Lung (tissue), 12 donors: Measurements from ENCODE around the gene RSPO4. TPM values are rescaled to one million over a fixed set of nuclear protein-coding genes. Genes with fewer than 3 reads are reported as not detected.

Experiments
- ATAC-seq: fragments of 200-7000 bp; cut with Tn5 transposase; one replicate; pipeline ENCODE4 v1.9.1; 2020; ENCODE audit warnings: moderate number of reproducible peaks; ENCODE audit not compliant: insufficient read depth, low FRiP score
- DNase-seq, 3 donors: peaks; one replicate each; pipeline ENCODE4 v3.0.0-alpha.2; 2013 to 2017
- H3K27ac ChIP-seq, 2 donors: one replicate each; pipeline ENCODE4 v1.5.1; 2013; ENCODE audit warnings: mild to moderate bottlenecking in 2 of 2, moderate library complexity in 2 of 2, control low read depth in 1 of 2, inconsistent platforms in 1 of 2, low read depth in 1 of 2, low read length in 1 of 2
- H3K27me3 ChIP-seq, 3 donors: one replicate each; pipeline ENCODE4 v1.5.1; 2013; ENCODE audit warnings: low read length in 2 of 3; ENCODE audit not compliant: control insufficient read depth in 3 of 3, insufficient read depth in 3 of 3
- H3K36me3 ChIP-seq, 4 donors: one replicate each; pipeline ENCODE4 v1.5.1; 2013; ENCODE audit warnings: low read length in 4 of 4, mild to moderate bottlenecking in 1 of 4, moderate library complexity in 1 of 4; ENCODE audit not compliant: control insufficient read depth in 4 of 4, insufficient read depth in 4 of 4
- H3K4me1 ChIP-seq, 5 donors: one replicate each; pipeline ENCODE4 v1.5.1; 2013; ENCODE audit warnings: low read length in 5 of 5, mild to moderate bottlenecking in 2 of 5, moderate library complexity in 1 of 5; ENCODE audit not compliant: control insufficient read depth in 5 of 5, insufficient read depth in 5 of 5
- H3K4me3 ChIP-seq: one replicate; pipeline ENCODE4 v1.5.1; 2013; ENCODE audit warnings: mild to moderate bottlenecking, control low read depth, moderate library complexity
- H3K9ac ChIP-seq, 2 donors: one replicate each; pipeline ENCODE4 v1.5.1; 2013; ENCODE audit warnings: low read length in 2 of 2, control low read depth in 1 of 2; ENCODE audit not compliant: insufficient read depth in 1 of 2
- H3K9me3 ChIP-seq, 4 donors: one replicate each; pipeline ENCODE4 v1.5.1; 2013; ENCODE audit warnings: low read length in 3 of 4, mild to moderate bottlenecking in 1 of 4, moderate library complexity in 1 of 4; ENCODE audit not compliant: control insufficient read depth in 4 of 4, insufficient read depth in 3 of 4
- CTCF ChIP-seq: IDR thresholded peaks from 2 replicates; pipeline ENCODE4 v1.5.1; 2012; ENCODE audit warnings: mild to moderate bottlenecking; ENCODE audit errors: control extremely low read depth, extremely low read depth
- WGBS, 2 donors: extraction: QIAGEN DNeasy Blood & Tissue Kit; methylation state at CpG; one replicate each; pipeline ENCODE4 v1.1.7; 2013; 5-methylcytosine and 5-hydroxymethylcytosine counted together
- polyA plus RNA-seq, 2 donors: library from polyadenylated mRNA; stranded (reverse); fragments of 200-250 nt; gene quantifications; one replicate each; pipeline ENCODE4 v1.2.1, GENCODE V29; 2013
- total RNA-seq, 2 donors: library from RNA; depleted of rRNA in 1 of 2; stranded (reverse); fragments of >200 nt in 1 of 2; gene quantifications; one replicate each; pipeline ENCODE4 v1.2.1, GENCODE V29; 2014 to 2021
- donor health status: control.
- donor health status: control.
- donor health status: Bipolar disorder and iron deficiency.
- donor health status: healthy.
- donor health status: DM: yes; HTN: yes; CAD: no.

Gene RSPO4
- total and polyA plus RNA-seq, 4 donors = 1.00 to 7.4 (median 2.5) TPM

- H3K27ac ChIP-seq = no peak overlapping the region
- no peak for TF ChIP-seq CTCF
- H3K36me3 ChIP-seq = no peaks in the 10 kb centered on the region
- H3K4me3 ChIP-seq = no peak overlapping the region
- peaks cover 0 to 3% (median 0%) of the 10 kb centered on the region in 5 donors for H3K4me1 ChIP-seq
- no peak for DNase-seq
- H3K9ac ChIP-seq = no peak overlapping the region
- 79 to 82% methylated on average over 21 of the region's 21 CpGs for WGBS, 2 donors
- no peaks in the 10 kb centered on the region for H3K9me3 ChIP-seq
- ATAC-seq = no peak
- H3K27me3 ChIP-seq = peaks cover 0 to 3% (median 2%) of the 10 kb centered on the region in 3 donors
Observed at GRCh38 chr20:951384-952169, 50.5 kb downstream of the RSPO4 start.

GRCh38 chr20:949717-950116 lies 52.4 kb downstream of the RSPO4 start:
- Histone ChIP-seq H3K4me1 (no peaks in the 10 kb centered on the region), H3K27ac (no peak overlapping the region), H3K27me3 (peaks cover 0 to 2% (median 0%) of the 10 kb centered on the region in 3 donors), H3K9me3 (no peaks in the 10 kb centered on the region), H3K9ac (no peak overlapping the region), H3K36me3 (no peaks in the 10 kb centered on the region), H3K4me3 (no peak overlapping the region)
- ATAC-seq = no peak
- TF ChIP-seq CTCF = no peak
- DNase-seq = no peak
- WGBS, 2 donors = 93 to 94% methylated on average over 7 of the region's 7 CpGs

GRCh38 chr20:946826-947225 lies 55.3 kb downstream of the RSPO4 start:
- no peak overlapping the region for H3K27ac ChIP-seq
- H3K4me3 ChIP-seq = no peak overlapping the region
- no peak for DNase-seq
- no peak for ATAC-seq
- TF ChIP-seq CTCF = no peak
- H3K9ac ChIP-seq = no peak overlapping the region
- 76 to 79% methylated on average over 8 of the region's 8 CpGs for WGBS, 2 donors
- no peaks in the 10 kb centered on the region for H3K4me1 ChIP-seq
- H3K36me3 ChIP-seq = no peaks in the 10 kb centered on the region
- peaks cover 0 to 3% (median 2%) of the 10 kb centered on the region in 3 donors for H3K27me3 ChIP-seq
- no peaks in the 10 kb centered on the region for H3K9me3 ChIP-seq
